HFFc6 (cell line): ENCODE measurements around the gene GALNT3. TPM values are rescaled to one million over a fixed set of nuclear protein-coding genes. Genes with fewer than 3 reads are reported as not detected.

Experiments
- DNase-seq: peaks from one replicate; pipeline ENCODE4 v3.0.0-alpha.2; 2018
- H3K27ac Mint-ChIP-seq: 2 replicates; pipeline ENCODE4 v1.8.0; 2020; ENCODE audit warnings: mild to moderate bottlenecking, mixed read lengths
- H3K27me3 Mint-ChIP-seq: 2 replicates; pipeline ENCODE4 v1.8.0; 2021; ENCODE audit warnings: mild to moderate bottlenecking, moderate library complexity, mixed read lengths; ENCODE audit not compliant: insufficient read depth
- H3K36me3 Mint-ChIP-seq: 2 replicates; pipeline ENCODE4 v1.8.0; 2021; ENCODE audit warnings: low read depth, mixed read lengths
- H3K4me1 Mint-ChIP-seq: 2 replicates; pipeline ENCODE4 v1.8.0; 2020; ENCODE audit warnings: low read depth, mixed read lengths
- H3K4me3 Mint-ChIP-seq: 2 replicates; pipeline ENCODE4 v1.8.0; 2020; ENCODE audit warnings: mild to moderate bottlenecking, moderate library complexity, mixed read lengths
- H3K9me3 Mint-ChIP-seq: 2 replicates; pipeline ENCODE4 v1.8.0; 2020; ENCODE audit warnings: mild to moderate bottlenecking, mixed read lengths
- CTCF ChIP-seq: fragments of 200-600 bp; sonication (generic); IDR thresholded peaks from 2 replicates; pipeline ENCODE4 v1.5.0; 2021; ENCODE audit warnings: antibody characterized with exemption, mild to moderate bottlenecking
- total RNA-seq, 6 experiments: library from RNA; stranded (reverse); fragmentation: NEBNext Ultra II Directional; extraction: Animal tissue kit (Norgen Biotek cat#: 25700); gene quantifications; 2 replicates in 1 of 6; 3 replicates in 5 of 6; pipeline ENCODE4 v1.2.3, GENCODE V29; 2021

GALNT3 gene
- total RNA-seq, 6 experiments from 2014 or later = 0.28 to 1.7 (median 0.82) TPM

- H3K4me3 Mint-ChIP-seq = no peak overlapping the region
Measured at GRCh38 chr2:165772183-165772582, 21.9 kb downstream of the GALNT3 start.

GRCh38 chr2:165766326-165766927 lies 27.6 kb downstream of the GALNT3 start:
- H3K9me3 Mint-ChIP-seq = no peaks in the 10 kb centered on the region
- no peaks in the 10 kb centered on the region for H3K4me1 Mint-ChIP-seq
- H3K27me3 Mint-ChIP-seq = no peaks in the 10 kb centered on the region
- H3K36me3 Mint-ChIP-seq = no peaks in the 10 kb centered on the region
- DNase-seq = no peak
- no peak overlapping the region for H3K4me3 Mint-ChIP-seq
- no peak for TF ChIP-seq CTCF
- H3K27ac Mint-ChIP-seq = no peak overlapping the region

More at GRCh38 chr2:165772183-165772582, 21.9 kb downstream of the GALNT3 start:
- Mint-ChIP-seq H3K9me3 (no peaks in the 10 kb centered on the region), H3K4me1 (no peaks in the 10 kb centered on the region), H3K27me3 (no peaks in the 10 kb centered on the region), H3K27ac (no peak overlapping the region), H3K36me3 (no peaks in the 10 kb centered on the region)
- no peak for TF ChIP-seq CTCF
- DNase-seq = no peak

DNA sequence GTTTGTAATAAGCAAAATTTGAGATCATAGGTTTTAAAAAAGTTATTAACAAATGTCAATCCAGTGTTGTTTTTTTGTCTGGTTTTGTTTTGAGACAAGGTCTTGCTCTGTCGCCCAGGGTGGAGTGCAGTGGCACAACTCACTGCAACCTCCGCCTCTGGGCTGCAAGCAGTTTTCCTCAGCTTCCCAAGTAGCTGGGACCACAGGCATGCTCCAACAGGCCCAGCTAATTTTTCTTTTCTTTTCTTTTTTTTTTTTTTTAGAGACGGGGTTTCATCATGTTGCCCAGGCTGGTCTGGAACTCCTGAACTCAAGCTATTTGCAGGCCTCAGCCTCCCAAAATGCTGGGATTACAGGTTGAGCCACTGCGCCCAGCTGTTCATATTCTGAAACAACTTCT lies 31.3 kb downstream of the GALNT3 start:
- TF ChIP-seq CTCF = no peak
- Mint-ChIP-seq H3K27ac (no peak overlapping the region), H3K4me1 (no peaks in the 10 kb centered on the region), H3K9me3 (no peaks in the 10 kb centered on the region), H3K36me3 (no peaks in the 10 kb centered on the region), H3K4me3 (no peak overlapping the region), H3K27me3 (0 out of 2 replicates have a peak, but pooled peaks cover 3% of the 10 kb centered on the region)
- DNase-seq = no peak

DNA sequence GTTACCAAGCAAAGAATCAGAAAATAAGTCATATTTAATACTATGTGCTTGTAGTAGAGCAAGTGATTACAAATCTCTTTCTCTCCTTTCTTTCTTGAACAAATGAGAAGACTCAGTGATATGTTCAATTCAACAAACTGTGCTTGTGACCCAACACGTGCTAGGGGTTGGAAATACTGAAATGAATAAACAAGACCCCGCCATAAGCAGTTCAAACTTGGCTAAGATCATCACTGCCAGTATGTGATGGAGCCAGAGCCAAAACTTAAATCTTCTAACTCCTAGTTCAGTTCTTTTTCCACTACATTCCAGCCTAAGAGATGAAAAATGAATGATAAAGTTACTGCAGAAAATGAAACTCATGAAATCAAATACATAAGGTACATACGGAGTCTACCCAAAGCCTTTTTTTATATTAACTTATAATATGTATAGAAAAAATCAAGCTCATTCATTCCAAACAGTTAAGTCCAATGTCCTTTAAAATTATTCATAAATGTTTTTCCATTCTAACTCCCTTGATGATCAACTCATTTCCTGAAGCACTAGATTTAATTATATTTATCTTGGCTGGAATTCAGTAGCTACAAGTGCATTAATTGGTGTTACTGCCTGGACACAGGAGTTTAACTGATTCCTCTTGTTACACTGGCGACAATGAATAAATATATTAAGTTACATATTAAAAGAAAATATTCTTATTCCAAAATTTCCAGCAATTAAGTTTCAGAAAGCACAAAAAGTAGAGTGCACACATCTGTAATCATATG lies 36.0 kb downstream of the GALNT3 start:
- Mint-ChIP-seq H3K27ac (no peak overlapping the region), H3K9me3 (no peaks in the 10 kb centered on the region), H3K36me3 (no peaks in the 10 kb centered on the region), H3K4me1 (no peaks in the 10 kb centered on the region), H3K4me3 (no peak overlapping the region), H3K27me3 (0 out of 2 replicates have a peak, but pooled peaks cover 3% of the 10 kb centered on the region)
- no peak for TF ChIP-seq CTCF
- no peak for DNase-seq

DNA sequence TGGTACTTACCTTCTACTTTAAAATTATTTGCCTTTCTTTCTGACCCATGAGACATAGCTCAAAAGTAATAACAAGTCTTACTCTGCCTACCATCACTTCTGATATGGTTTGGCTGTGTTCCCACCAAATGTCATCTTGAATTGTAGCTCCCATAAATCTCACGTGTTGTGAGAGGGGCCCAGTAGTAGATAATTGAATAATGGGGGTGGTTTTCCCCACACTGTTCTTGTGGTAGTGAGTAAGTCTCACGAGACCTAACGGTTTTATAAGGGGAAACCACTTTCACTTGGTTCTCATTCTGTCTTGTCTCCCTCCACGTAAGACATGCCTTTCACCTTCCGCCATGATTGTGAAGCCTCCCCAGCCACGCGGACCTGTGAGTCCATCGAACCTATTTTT lies 47.5 kb downstream of the GALNT3 start:
- no peaks in the 10 kb centered on the region; the same call in 1 of the 2 replicates for H3K9me3 Mint-ChIP-seq
- peaks cover 4% of the 10 kb centered on the region for H3K27me3 Mint-ChIP-seq
- DNase-seq = no peak
- H3K36me3 Mint-ChIP-seq = no peaks in the 10 kb centered on the region
- H3K27ac Mint-ChIP-seq = no peak overlapping the region
- no peak overlapping the region for H3K4me3 Mint-ChIP-seq
- H3K4me1 Mint-ChIP-seq = no peaks in the 10 kb centered on the region
- TF ChIP-seq CTCF = no peak
